Central memory CD4-positive, alpha-beta T cell (primary cell): Measurements from ENCODE around the gene HOXB7.

Experiments
- DNase-seq: peaks from one replicate; pipeline ENCODE4 v3.0.0; 2022
- total RNA-seq, 3 experiments: gene quantifications; one replicate each; lab custom pipeline; 2026; lab: John Stamatoyannopoulos, UW

The HOXB7 gene
- total RNA-seq = 0.19 to 0.49 (median 0.33) reads per million in 3 experiments

GRCh38 chr17:48610282-48611211 lies at the start of gene HOXB7:
HOXB7 (minus strand) TSS chr17:48611017; CDS start chr17:48610918, 99 bp downstream.
- no peak for DNase-seq

- no peak for DNase-seq
These were observed 45.1 kb upstream of the HOXB7 start for GRCh38 chr17:48655913-48656312.

- DNase-seq = no peak
These were observed 38.9 kb upstream of the HOXB7 start for GRCh38 chr17:48649741-48650140.

GRCh38 chr17:48647963-48648245 lies 37.1 kb upstream of the HOXB7 start:
- DNase-seq = no peak

- DNase-seq = no peak
These were observed 36.5 kb upstream of the HOXB7 start for GRCh38 chr17:48647103-48647962.

- DNase-seq = peak; percentile 21
These were observed 35.6 kb upstream of the HOXB7 start for GRCh38 chr17:48646183-48647102.

GRCh38 chr17:48645639-48646182 lies 34.9 kb upstream of the HOXB7 start:
- no peak for DNase-seq

GRCh38 chr17:48644910-48645557 lies 34.2 kb upstream of the HOXB7 start:
- DNase-seq = no peak

GRCh38 chr17:48644159-48644558 lies 33.3 kb upstream of the HOXB7 start:
- DNase-seq = no peak

- no peak for DNase-seq
These were observed 32.8 kb upstream of the HOXB7 start for GRCh38 chr17:48643697-48644012.

- DNase-seq = no peak
These were observed 32.3 kb upstream of the HOXB7 start for GRCh38 chr17:48642843-48643696.

- no peak for DNase-seq
These were observed 31.4 kb upstream of the HOXB7 start for GRCh38 chr17:48642059-48642842.

GRCh38 chr17:48641541-48642058 lies 30.8 kb upstream of the HOXB7 start:
- no peak for DNase-seq

GRCh38 chr17:48640858-48641180 lies 30.0 kb upstream of the HOXB7 start:
- DNase-seq = no peak

- DNase-seq = no peak
These were observed 29.4 kb upstream of the HOXB7 start for GRCh38 chr17:48639982-48640857.

GRCh38 chr17:48639136-48639535 lies 28.3 kb upstream of the HOXB7 start:
- DNase-seq = no peak

- no peak for DNase-seq
These were observed 26.8 kb upstream of the HOXB7 start for GRCh38 chr17:48637323-48638260.
